Hepatocyte (in vitro differentiated cells): ENCODE results near the gene ABCF2. TPM values are rescaled to one million over a fixed set of nuclear protein-coding genes. Genes with fewer than 3 reads are reported as not detected.

ENCODE experiments used
- DNase-seq: peaks from one replicate; pipeline ENCODE4 v3.0.0-alpha.2; 2016; ENCODE audit warnings: low spot score
- H2AFZ ChIP-seq: fragments of 200-600 bp; sonication (generic); 2 replicates; pipeline ENCODE4 v1.6.0; 2016; ENCODE audit warnings: antibody characterized with exemption, mild to moderate bottlenecking
- H3K27ac ChIP-seq: fragments of 200-600 bp; sonication (generic); 2 replicates; pipeline ENCODE4 v1.5.1; 2016; ENCODE audit warnings: mild to moderate bottlenecking
- H3K27me3 ChIP-seq: fragments of 200-600 bp; sonication (generic); 2 replicates; pipeline ENCODE4 v1.6.1; 2016
- H3K36me3 ChIP-seq: fragments of 200-600 bp; sonication (generic); replicated peaks from 2 replicates; pipeline ENCODE4 v1.5.1; 2016; ENCODE audit warnings: low read depth; ENCODE audit not compliant: insufficient read depth
- H3K4me1 ChIP-seq: fragments of 200-600 bp; sonication (generic); 2 replicates; pipeline ENCODE4 v1.5.1; 2016; ENCODE audit warnings: mild to moderate bottlenecking, moderate library complexity; ENCODE audit not compliant: insufficient read depth
- H3K4me2 ChIP-seq: fragments of 200-600 bp; sonication (generic); 2 replicates; pipeline ENCODE4 v1.6.0; 2016
- H3K4me3 ChIP-seq: fragments of 200-600 bp; sonication (generic); 2 replicates; pipeline ENCODE4 v1.5.1; 2016; ENCODE audit warnings: mild to moderate bottlenecking
- H3K79me2 ChIP-seq: fragments of 200-600 bp; sonication (generic); 2 replicates; pipeline ENCODE4 v1.6.0; 2017; ENCODE audit warnings: mild to moderate bottlenecking
- H3K9me2 ChIP-seq: fragments of 200-600 bp; sonication (generic); replicated peaks from 2 replicates; pipeline ENCODE4 v1.6.0; 2017; ENCODE audit warnings: mild to moderate bottlenecking; ENCODE audit not compliant: insufficient read depth
- H3K9me3 ChIP-seq: fragments of 200-600 bp; sonication (generic); 2 replicates; pipeline ENCODE4 v1.5.1; 2016; ENCODE audit warnings: low read depth, mild to moderate bottlenecking
- H4K20me1 ChIP-seq: fragments of 200-600 bp; sonication (generic); 2 replicates; pipeline ENCODE4 v1.6.0; 2016; ENCODE audit warnings: mild to moderate bottlenecking; ENCODE audit not compliant: insufficient read depth, poor library complexity, severe bottlenecking
- CTCF ChIP-seq: fragments of 200-600 bp; sonication (generic); IDR thresholded peaks from 2 replicates; pipeline ENCODE4 v1.5.1; 2016; ENCODE audit warnings: antibody characterized with exemption, mild to moderate bottlenecking; ENCODE audit not compliant: poor library complexity
- EZH2 ChIP-seq: fragments of 200-600 bp; sonication (generic); IDR thresholded peaks from 2 replicates; pipeline ENCODE4 v1.6.1; 2016; ENCODE audit warnings: antibody characterized with exemption, mild to moderate bottlenecking, borderline replicate concordance
- EZH2phosphoT487 ChIP-seq: fragments of 200-600 bp; sonication (generic); IDR thresholded peaks from one replicate; pipeline ENCODE4 v1.6.1; 2018; ENCODE audit warnings: antibody characterized with exemption, mild to moderate bottlenecking, low read depth, moderate library complexity; ENCODE audit not compliant: unreplicated experiment, severe bottlenecking
- WGBS: methylation state at CpG from one replicate; pipeline ENCODE4 v1.1.6; 2016; ENCODE audit warnings: low lambda C conversion rate; ENCODE audit errors: missing lambda C conversion rate; 5-methylcytosine and 5-hydroxymethylcytosine counted together
- polyA plus RNA-seq: library from polyadenylated mRNA; unstranded; fragments of >200 nt; fragmentation: Nextera tagmentation; extraction: Ambion mirVana; gene quantifications from 2 replicates; pipeline ENCODE4 v1.2.1, GENCODE V29; 2016
- total RNA-seq: library from RNA; depleted of rRNA; stranded (reverse); fragments of >200 nt; gene quantifications from 2 replicates; pipeline ENCODE4 v1.2.3, GENCODE V29; 2014

ABCF2 gene
- total and polyA plus RNA-seq, 2 experiments from 2014 or later: 25.6 to 35.3 TPM

- Histone ChIP-seq H3K4me3 (no peak overlapping the region), H3K4me2 (no peak overlapping the region), H3K79me2 (no peaks in the 10 kb centered on the region), H3K27me3 (peaks cover 4% of the 10 kb centered on the region), H3K9me2 (no peaks in the 10 kb centered on the region), H4K20me1 (no peaks in the 10 kb centered on the region), H3K4me1 (no peaks in the 10 kb centered on the region), H3K9me3 (no peaks in the 10 kb centered on the region), H3K27ac (no peak overlapping the region), H2AFZ (no peak overlapping the region), H3K36me3 (no peaks in the 10 kb centered on the region)
- no peak for DNase-seq
- WGBS: 94% methylated on average over 9 of the region's 9 CpGs
- no peak for TF ChIP-seq EZH2
- TF ChIP-seq CTCF: no peak
- no peak for TF ChIP-seq EZH2phosphoT487
Measured at GRCh38 chr7:151265351-151265931, 38.4 kb upstream of the ABCF2 start.

GRCh38 chr7:151264615-151265014 is 37.6 kb upstream of the ABCF2 start:
- no peak for DNase-seq
- Histone ChIP-seq H3K36me3 (no peaks in the 10 kb centered on the region), H3K79me2 (no peaks in the 10 kb centered on the region), H2AFZ (no peak overlapping the region), H3K27me3 (peaks cover 4% of the 10 kb centered on the region), H3K4me1 (no peaks in the 10 kb centered on the region), H3K9me3 (no peaks in the 10 kb centered on the region), H3K4me3 (no peak overlapping the region), H4K20me1 (no peaks in the 10 kb centered on the region), H3K4me2 (no peak overlapping the region), H3K27ac (no peak overlapping the region), H3K9me2 (no peaks in the 10 kb centered on the region)
- 81% methylated on average over 5 of the region's 5 CpGs for WGBS
- TF ChIP-seq EZH2 (no peak), CTCF (no peak), EZH2phosphoT487 (no peak)

DNA sequence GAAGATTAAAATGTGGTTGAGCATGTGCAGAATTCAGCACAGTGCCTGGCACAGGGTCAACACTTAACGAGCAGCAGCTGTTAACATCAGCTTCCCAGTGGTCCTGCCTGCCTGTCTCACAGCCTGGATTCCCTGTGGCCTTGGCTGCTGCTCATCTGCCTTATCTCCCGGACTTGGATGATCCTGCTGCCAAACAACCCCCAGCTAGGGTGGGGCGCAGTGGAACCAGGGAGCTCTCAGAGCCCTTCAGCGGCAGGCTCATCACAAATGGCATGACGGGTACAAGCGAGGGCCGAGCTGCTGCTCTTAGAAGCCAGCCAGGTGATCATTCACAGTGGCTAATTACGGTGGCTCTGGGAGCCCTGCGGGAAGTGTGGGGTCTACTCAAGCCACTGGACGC is 34.5 kb upstream of the ABCF2 start:
- Histone ChIP-seq H3K4me2 (no peak overlapping the region), H4K20me1 (no peaks in the 10 kb centered on the region), H3K27ac (no peak overlapping the region), H3K4me1 (no peaks in the 10 kb centered on the region), H3K27me3 (peaks cover 4% of the 10 kb centered on the region), H2AFZ (no peak overlapping the region), H3K36me3 (no peaks in the 10 kb centered on the region), H3K79me2 (no peaks in the 10 kb centered on the region), H3K9me3 (no peaks in the 10 kb centered on the region), H3K9me2 (no peaks in the 10 kb centered on the region), H3K4me3 (no peak overlapping the region)
- TF ChIP-seq EZH2: no peak
- no peak for TF ChIP-seq EZH2phosphoT487
- no peak for TF ChIP-seq CTCF
- no peak for DNase-seq
- WGBS: 59% methylated on average over 10 of the region's 10 CpGs

- no peaks in the 10 kb centered on the region for H3K36me3 ChIP-seq
- peaks cover 4% of the 10 kb centered on the region for H3K27me3 ChIP-seq
- H3K4me1 ChIP-seq: no peaks in the 10 kb centered on the region
- H2AFZ ChIP-seq: no peak overlapping the region
- H3K27ac ChIP-seq: no peak overlapping the region
- H3K4me3 ChIP-seq: no peak overlapping the region
- no peak for DNase-seq
- no peak overlapping the region for H3K4me2 ChIP-seq
- H3K79me2 ChIP-seq: no peaks in the 10 kb centered on the region
- TF ChIP-seq EZH2 (no peak), EZH2phosphoT487 (no peak), CTCF (no peak)
- no peaks in the 10 kb centered on the region for H4K20me1 ChIP-seq
- no peaks in the 10 kb centered on the region for H3K9me3 ChIP-seq
- H3K9me2 ChIP-seq: no peaks in the 10 kb centered on the region
- 90% methylated on average over 8 of the region's 8 CpGs for WGBS
Measured at GRCh38 chr7:151260883-151261282, 33.9 kb upstream of the ABCF2 start.
